HCEC 1CT (cell line): ENCODE data around the gene OR2T10.
"Not testable (repeated sequence)": the region's sequence is repeated elsewhere in the genome, so short reads cannot be mapped to it uniquely, and the experiment has no call there.

ENCODE experiments used
- DNase-seq: peaks from one replicate; pipeline ENCODE4 v3.0.0-alpha.2; 2017

The OR2T10 gene

GRCh38 chr1:248597589-248597988, at the start of gene OR2T10:
Gene OR2T10 (minus strand): TSS chr1:248597700. CDS start chr1:248593768, 3,932 bp downstream.
- DNase-seq = no peak

GRCh38 chr1:248645178-248645577, 47.7 kb upstream of the OR2T10 start, which contains the start of gene OR2T35:
Gene OR2T35 (minus strand): TSS chr1:248645278. CDS start chr1:248639258, 6,020 bp downstream.
- DNase-seq = not testable (repeated sequence)

- not testable (repeated sequence) for DNase-seq
Observed at GRCh38 chr1:248642971-248643651, 45.6 kb upstream of the OR2T10 start.

- not testable (repeated sequence) for DNase-seq
Observed at GRCh38 chr1:248641583-248641982, 44.1 kb upstream of the OR2T10 start.

GRCh38 chr1:248640906-248641305, 43.4 kb upstream of the OR2T10 start:
- not testable (repeated sequence) for DNase-seq

GRCh38 chr1:248639652-248640051, 42.2 kb upstream of the OR2T10 start:
- not testable (repeated sequence) for DNase-seq

- DNase-seq = not testable (repeated sequence)
Observed at GRCh38 chr1:248636612-248637011, 39.1 kb upstream of the OR2T10 start.

GRCh38 chr1:248634991-248635390, 37.5 kb upstream of the OR2T10 start, which contains the start of gene OR2T11:
Gene OR2T11 (minus strand): TSS chr1:248635091. CDS start chr1:248627128, 7,963 bp downstream.
- DNase-seq = not testable (repeated sequence)

- no peak for DNase-seq
Observed at GRCh38 chr1:248631354-248632008, 34.0 kb upstream of the OR2T10 start.

GRCh38 chr1:248630551-248630950, 33.1 kb upstream of the OR2T10 start:
- DNase-seq = no peak

- DNase-seq = no peak
Observed at GRCh38 chr1:248627971-248628844, 30.7 kb upstream of the OR2T10 start.

- no peak for DNase-seq
Observed at GRCh38 chr1:248625971-248626370, 28.5 kb upstream of the OR2T10 start.

GRCh38 chr1:248625166-248625565, 27.7 kb upstream of the OR2T10 start:
- DNase-seq = no peak

- peak; percentile 1 for DNase-seq
Observed at GRCh38 chr1:248622570-248623001, 25.1 kb upstream of the OR2T10 start.

GRCh38 chr1:248621770-248622169, 24.3 kb upstream of the OR2T10 start:
- no peak for DNase-seq

GRCh38 chr1:248618878-248619277, 21.4 kb upstream of the OR2T10 start:
- peak; percentile 1 for DNase-seq

- DNase-seq = no peak
Observed at GRCh38 chr1:248618119-248618518, 20.6 kb upstream of the OR2T10 start.

GRCh38 chr1:248613742-248614141, 16.2 kb upstream of the OR2T10 start:
- DNase-seq = no peak

GRCh38 chr1:248611883-248612414, 14.4 kb upstream of the OR2T10 start:
- no peak for DNase-seq

GRCh38 chr1:248610301-248610700, 12.8 kb upstream of the OR2T10 start:
- no peak for DNase-seq

GRCh38 chr1:248599396-248599795, 1.9 kb upstream of the OR2T10 start:
- no peak for DNase-seq

GRCh38 chr1:248596615-248597014, 885 bp downstream of the OR2T10 start:
- DNase-seq = no peak

GRCh38 chr1:248593226-248593625, 4.3 kb downstream of the OR2T10 start:
- DNase-seq = no peak
